Prostate gland (tissue), 2 donors: ENCODE data around the gene SV2B.

ENCODE experiments used
- CTCF ChIP-seq, 4 experiments: fragments of 200-600 bp in 2 of 4; fragments of 450-650 bp in 2 of 4; sonication (generic) in 2 of 4; IDR thresholded peaks; 1 replicate in 3 of 4; 2 replicates in 1 of 4; pipeline ENCODE4 v1.5.1; 2016 to 2019; ENCODE audit warnings: antibody characterized with exemption in 4 of 4, mild to moderate bottlenecking in 2 of 4, moderate library complexity in 2 of 4
- POLR2AphosphoS5 ChIP-seq: sonication (generic); formaldehyde crosslinking; IDR thresholded peaks from one replicate; pipeline ENCODE4 v1.6.1; 2017; ENCODE audit warnings: antibody characterized with exemption

- no peak for TF ChIP-seq POLR2AphosphoS5
- TF ChIP-seq CTCF (IDR thresholded peaks at IDR 0.05) = no peak
These were observed 149.5 kb downstream of the SV2B start for GRCh38 chr15:91249591-91249990.
